Germinal center (tissue), 1 donor: ENCODE data around the gene ZNF613.
A peak's percentile ranks its signal among the peaks of the same experiment; 100 is the strongest.
"Not testable (repeated sequence)": the region's sequence is repeated elsewhere in the genome, so short reads cannot be mapped to it uniquely, and the experiment has no call there.

Experiments used
- DNase-seq: peaks from one replicate; pipeline ENCODE4 v3.0.0; 2012; ENCODE audit warnings: mixed read lengths, low spot score

The ZNF613 gene

GRCh38 chr19:51944798-51945552, 17.7 kb downstream of the ZNF613 start:
- no peak for DNase-seq

- no peak for DNase-seq
Observed at GRCh38 chr19:51946602-51947001, 19.3 kb downstream of the ZNF613 start.

DNA sequence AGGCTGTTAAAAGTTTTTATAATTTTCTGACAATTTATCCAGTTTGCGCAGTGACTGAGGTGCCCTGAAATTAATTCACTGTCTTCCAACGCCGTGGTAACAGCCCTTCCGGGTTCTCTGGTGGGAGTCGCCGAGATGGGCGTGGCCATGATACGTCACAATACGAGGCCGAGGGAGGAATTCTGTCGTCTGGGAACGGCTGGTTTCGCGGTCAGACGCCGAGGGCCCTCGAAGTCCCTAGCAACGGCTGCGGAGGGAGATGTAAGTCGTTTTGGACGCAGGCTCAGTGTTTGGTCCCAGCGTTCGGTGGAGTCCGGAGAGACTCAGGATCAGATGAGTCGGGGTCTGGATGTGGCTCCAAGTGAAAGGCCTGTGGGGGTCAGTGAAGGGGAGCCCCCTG, 21.7 kb downstream of the ZNF613 start:
- DNase-seq: no peak

DNA sequence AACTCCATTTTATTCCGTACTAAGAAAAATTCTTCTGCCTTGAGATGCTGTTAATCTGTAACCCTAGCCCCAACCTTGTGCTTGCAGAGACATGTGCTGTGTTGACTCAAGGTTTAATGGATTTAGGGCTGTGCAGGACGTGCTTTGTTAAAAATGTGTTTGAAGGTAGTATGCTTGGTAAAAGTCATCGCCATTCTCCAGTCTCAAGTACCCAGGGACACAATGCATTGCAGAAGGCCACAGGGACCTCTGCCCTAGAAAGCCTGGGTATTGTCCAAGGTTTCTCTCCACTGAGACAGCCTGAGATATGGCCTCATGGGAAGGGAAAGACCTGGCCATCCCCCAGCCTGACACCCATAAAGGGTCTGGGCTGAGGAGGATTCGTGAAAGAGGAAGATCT, 30.6 kb downstream of the ZNF613 start:
- not testable (repeated sequence) for DNase-seq

GRCh38 chr19:51959791-51960190, 32.5 kb downstream of the ZNF613 start:
- no peak for DNase-seq

- DNase-seq: not testable (repeated sequence)
Observed at GRCh38 chr19:51960621-51961233, 33.5 kb downstream of the ZNF613 start.

GRCh38 chr19:51965583-51965982, 38.3 kb downstream of the ZNF613 start:
- DNase-seq: no peak

DNA sequence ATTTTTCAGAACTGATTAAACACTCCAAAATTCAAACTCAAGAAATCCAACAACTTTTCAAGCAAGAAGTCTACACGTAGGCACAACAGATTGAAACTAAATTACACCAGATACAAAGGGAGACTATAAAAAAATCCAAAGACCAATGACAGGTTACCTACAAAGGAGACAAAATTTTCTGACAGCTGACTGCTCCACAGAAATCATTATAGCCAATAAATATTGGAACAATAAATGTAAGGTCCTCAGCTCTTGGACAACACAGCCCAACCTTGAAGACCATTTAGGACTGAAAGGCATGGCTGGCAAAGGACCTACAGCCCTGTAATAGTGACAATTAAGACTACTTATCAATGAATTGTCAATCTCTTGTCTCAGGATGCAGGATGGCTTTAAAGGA, 43.4 kb downstream of the ZNF613 start:
- no peak for DNase-seq

- no peak for DNase-seq
Observed at GRCh38 chr19:51971624-51972023, 44.4 kb downstream of the ZNF613 start.

GRCh38 chr19:51975787-51976186, 48.5 kb downstream of the ZNF613 start:
- DNase-seq: not testable (repeated sequence)

GRCh38 chr19:51976852-51977251, 49.6 kb downstream of the ZNF613 start:
- no peak for DNase-seq

GRCh38 chr19:51977346-51977745, 50.1 kb downstream of the ZNF613 start:
- no peak for DNase-seq

- no peak for DNase-seq
Observed at GRCh38 chr19:51978882-51979281, 51.6 kb downstream of the ZNF613 start.

- no peak for DNase-seq
Observed at GRCh38 chr19:51980116-51980736, 53.0 kb downstream of the ZNF613 start.

- not testable (repeated sequence) for DNase-seq
Observed at GRCh38 chr19:51980926-51981325, 53.7 kb downstream of the ZNF613 start.

DNA sequence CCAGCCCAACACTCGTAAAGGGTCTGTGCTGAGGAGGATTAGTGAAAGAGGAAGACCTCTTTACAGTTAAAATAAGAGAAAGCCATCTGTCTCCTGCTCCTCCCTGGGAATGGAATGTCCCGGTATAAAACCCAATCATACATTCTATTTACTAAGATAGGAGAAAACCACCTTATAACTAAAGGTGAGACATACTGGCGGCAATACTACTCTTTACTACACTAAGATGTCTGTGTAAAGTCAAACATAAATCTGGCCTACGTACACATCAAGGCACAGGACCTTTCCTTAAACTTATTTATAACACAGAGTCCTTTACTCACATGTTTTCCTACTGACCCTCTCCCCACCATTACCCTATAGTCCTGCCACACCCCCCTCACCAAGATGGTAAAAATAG, 56.1 kb downstream of the ZNF613 start:
- no peak for DNase-seq

- DNase-seq: peak; percentile 82
Observed at GRCh38 chr19:51986309-51987291, 59.3 kb downstream of the ZNF613 start, which contains the start of gene ZNF350. TSS of gene ZNF350 (minus strand) at chr19:51986840. CDS start at chr19:51974360, 12,480 bp downstream.

DNA sequence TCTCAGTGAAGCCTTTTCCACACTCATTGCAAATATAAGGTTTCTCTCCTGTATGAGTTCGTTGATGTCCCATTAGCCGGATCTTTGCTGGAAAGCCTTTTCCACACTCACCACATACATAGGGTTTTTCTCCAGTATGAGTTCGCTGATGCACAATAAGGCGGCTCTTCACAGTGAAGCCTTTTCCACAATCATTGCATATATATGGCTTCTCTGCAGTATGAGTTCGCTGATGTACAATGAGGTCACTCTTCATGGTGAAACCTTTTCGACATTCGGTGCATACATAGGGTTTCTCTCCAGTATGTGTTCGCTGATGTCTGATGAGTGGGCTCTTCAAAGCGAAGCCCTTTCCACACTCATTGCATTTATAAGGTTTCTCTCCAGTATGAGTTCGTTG, 66.2 kb downstream of the ZNF613 start:
- DNase-seq: no peak

GRCh38 chr19:51994048-51994644, 66.9 kb downstream of the ZNF613 start:
- DNase-seq: no peak
